Measurements from ENCODE around the gene CCDC60.

Gene CCDC60

GRCh38 chr12:119419381-119419780 is 84.9 kb downstream of the CCDC60 start:
- H3K27me3 ChIP-seq (ENCODE audit: control insufficient read depth, insufficient read depth, low read length), result peaks cover 4% of the 10 kb centered on the region
- no peak overlapping the region for H3K4me3 ChIP-seq (ENCODE audit: low read depth, low read length)

GRCh38 chr12:119423285-119423684 is 88.8 kb downstream of the CCDC60 start:
- H3K9ac ChIP-seq (ENCODE audit: low read depth, low read length), result no peak overlapping the region
- H3K9me3 ChIP-seq (ENCODE audit: control insufficient read depth, insufficient read depth, low read length), result no peaks in the 10 kb centered on the region
- H3K27me3 ChIP-seq (ENCODE audit: control insufficient read depth, insufficient read depth, low read length), result no peaks in the 10 kb centered on the region
- peak overlapping the region; percentile 31 for H3K4me3 ChIP-seq (ENCODE audit: low read depth, low read length)
- H3K36me3 ChIP-seq (ENCODE audit: control insufficient read depth, insufficient read depth, low read length), result no peaks in the 10 kb centered on the region
- peaks cover 3% of the 10 kb centered on the region for H3K4me1 ChIP-seq (ENCODE audit: control insufficient read depth, insufficient read depth, low read length)

More at GRCh38 chr12:119419381-119419780, 84.9 kb downstream of the CCDC60 start:
- Histone ChIP-seq H3K9ac (ENCODE audit: low read depth, low read length) (no peak overlapping the region), H3K36me3 (ENCODE audit: control insufficient read depth, insufficient read depth, low read length) (no peaks in the 10 kb centered on the region), H3K9me3 (ENCODE audit: control insufficient read depth, insufficient read depth, low read length) (no peaks in the 10 kb centered on the region), H3K4me1 (ENCODE audit: control insufficient read depth, insufficient read depth, low read length) (peaks cover 3% of the 10 kb centered on the region)

GRCh38 chr12:119425623-119426022 is 91.1 kb downstream of the CCDC60 start:
- Histone ChIP-seq H3K4me3 (ENCODE audit: low read depth, low read length) (no peak overlapping the region), H3K9me3 (ENCODE audit: control insufficient read depth, insufficient read depth, low read length) (no peaks in the 10 kb centered on the region), H3K4me1 (ENCODE audit: control insufficient read depth, insufficient read depth, low read length) (peaks cover 3% of the 10 kb centered on the region), H3K36me3 (ENCODE audit: control insufficient read depth, insufficient read depth, low read length) (no peaks in the 10 kb centered on the region), H3K9ac (ENCODE audit: low read depth, low read length) (no peak overlapping the region), H3K27me3 (ENCODE audit: control insufficient read depth, insufficient read depth, low read length) (peaks cover 2% of the 10 kb centered on the region)

GRCh38 chr12:119431151-119431550 is 96.6 kb downstream of the CCDC60 start:
- Histone ChIP-seq H3K9me3 (ENCODE audit: control insufficient read depth, insufficient read depth, low read length) (no peaks in the 10 kb centered on the region), H3K9ac (ENCODE audit: low read depth, low read length) (no peak overlapping the region), H3K36me3 (ENCODE audit: control insufficient read depth, insufficient read depth, low read length) (no peaks in the 10 kb centered on the region), H3K4me3 (ENCODE audit: low read depth, low read length) (no peak overlapping the region), H3K27me3 (ENCODE audit: control insufficient read depth, insufficient read depth, low read length) (peaks cover 2% of the 10 kb centered on the region), H3K4me1 (ENCODE audit: control insufficient read depth, insufficient read depth, low read length) (no peaks in the 10 kb centered on the region)

GRCh38 chr12:119432949-119433348 is 98.4 kb downstream of the CCDC60 start:
- Histone ChIP-seq H3K9ac (ENCODE audit: low read depth, low read length) (no peak overlapping the region), H3K9me3 (ENCODE audit: control insufficient read depth, insufficient read depth, low read length) (no peaks in the 10 kb centered on the region), H3K27me3 (ENCODE audit: control insufficient read depth, insufficient read depth, low read length) (peaks cover 2% of the 10 kb centered on the region), H3K4me3 (ENCODE audit: low read depth, low read length) (no peak overlapping the region), H3K36me3 (ENCODE audit: control insufficient read depth, insufficient read depth, low read length) (no peaks in the 10 kb centered on the region), H3K4me1 (ENCODE audit: control insufficient read depth, insufficient read depth, low read length) (no peaks in the 10 kb centered on the region)

GRCh38 chr12:119440803-119441360 is 106.4 kb downstream of the CCDC60 start:
- Histone ChIP-seq H3K9me3 (ENCODE audit: control insufficient read depth, insufficient read depth, low read length) (no peaks in the 10 kb centered on the region), H3K4me3 (ENCODE audit: low read depth, low read length) (no peak overlapping the region), H3K36me3 (ENCODE audit: control insufficient read depth, insufficient read depth, low read length) (no peaks in the 10 kb centered on the region), H3K4me1 (ENCODE audit: control insufficient read depth, insufficient read depth, low read length) (no peaks in the 10 kb centered on the region), H3K9ac (ENCODE audit: low read depth, low read length) (no peak overlapping the region), H3K27me3 (ENCODE audit: control insufficient read depth, insufficient read depth, low read length) (no peaks in the 10 kb centered on the region)

GRCh38 chr12:119444462-119445044 is 110.0 kb downstream of the CCDC60 start:
- H3K27me3 ChIP-seq (ENCODE audit: control insufficient read depth, insufficient read depth, low read length), result no peaks in the 10 kb centered on the region
- H3K9ac ChIP-seq (ENCODE audit: low read depth, low read length), result no peak overlapping the region
- H3K9me3 ChIP-seq (ENCODE audit: control insufficient read depth, insufficient read depth, low read length), result no peaks in the 10 kb centered on the region
- peaks cover 2% of the 10 kb centered on the region for H3K4me1 ChIP-seq (ENCODE audit: control insufficient read depth, insufficient read depth, low read length)
- peak overlapping the region; percentile 9 for H3K4me3 ChIP-seq (ENCODE audit: low read depth, low read length)
- H3K36me3 ChIP-seq (ENCODE audit: control insufficient read depth, insufficient read depth, low read length), result no peaks in the 10 kb centered on the region

GRCh38 chr12:119446459-119446858 is 111.9 kb downstream of the CCDC60 start:
- Histone ChIP-seq H3K36me3 (ENCODE audit: control insufficient read depth, insufficient read depth, low read length) (no peaks in the 10 kb centered on the region), H3K4me3 (ENCODE audit: low read depth, low read length) (no peak overlapping the region), H3K9ac (ENCODE audit: low read depth, low read length) (no peak overlapping the region)

GRCh38 chr12:119447126-119447525 is 112.6 kb downstream of the CCDC60 start:
- no peak overlapping the region for H3K4me3 ChIP-seq (ENCODE audit: low read depth, low read length)
- H3K9ac ChIP-seq (ENCODE audit: low read depth, low read length), result no peak overlapping the region
- no peaks in the 10 kb centered on the region for H3K36me3 ChIP-seq (ENCODE audit: control insufficient read depth, insufficient read depth, low read length)
- peaks cover 2% of the 10 kb centered on the region for H3K4me1 ChIP-seq (ENCODE audit: control insufficient read depth, insufficient read depth, low read length)
- H3K9me3 ChIP-seq (ENCODE audit: control insufficient read depth, insufficient read depth, low read length), result no peaks in the 10 kb centered on the region
- H3K27me3 ChIP-seq (ENCODE audit: control insufficient read depth, insufficient read depth, low read length), result no peaks in the 10 kb centered on the region

More at GRCh38 chr12:119446459-119446858, 111.9 kb downstream of the CCDC60 start:
- H3K9me3 ChIP-seq (ENCODE audit: control insufficient read depth, insufficient read depth, low read length), result no peaks in the 10 kb centered on the region
- peaks cover 2% of the 10 kb centered on the region for H3K4me1 ChIP-seq (ENCODE audit: control insufficient read depth, insufficient read depth, low read length)
- H3K27me3 ChIP-seq (ENCODE audit: control insufficient read depth, insufficient read depth, low read length), result no peaks in the 10 kb centered on the region

GRCh38 chr12:119447618-119448017 is 113.1 kb downstream of the CCDC60 start:
- no peak overlapping the region for H3K9ac ChIP-seq (ENCODE audit: low read depth, low read length)
- H3K27me3 ChIP-seq (ENCODE audit: control insufficient read depth, insufficient read depth, low read length), result no peaks in the 10 kb centered on the region
- no peak overlapping the region for H3K4me3 ChIP-seq (ENCODE audit: low read depth, low read length)
- H3K4me1 ChIP-seq (ENCODE audit: control insufficient read depth, insufficient read depth, low read length), result peaks cover 2% of the 10 kb centered on the region
- H3K36me3 ChIP-seq (ENCODE audit: control insufficient read depth, insufficient read depth, low read length), result no peaks in the 10 kb centered on the region
- H3K9me3 ChIP-seq (ENCODE audit: control insufficient read depth, insufficient read depth, low read length), result no peaks in the 10 kb centered on the region

GRCh38 chr12:119448611-119449131 is 114.1 kb downstream of the CCDC60 start:
- Histone ChIP-seq H3K27me3 (ENCODE audit: control insufficient read depth, insufficient read depth, low read length) (no peaks in the 10 kb centered on the region), H3K9me3 (ENCODE audit: control insufficient read depth, insufficient read depth, low read length) (no peaks in the 10 kb centered on the region), H3K4me1 (ENCODE audit: control insufficient read depth, insufficient read depth, low read length) (peaks cover 2% of the 10 kb centered on the region), H3K4me3 (ENCODE audit: low read depth, low read length) (no peak overlapping the region), H3K9ac (ENCODE audit: low read depth, low read length) (no peak overlapping the region), H3K36me3 (ENCODE audit: control insufficient read depth, insufficient read depth, low read length) (no peaks in the 10 kb centered on the region)

GRCh38 chr12:119450771-119451170 is 116.2 kb downstream of the CCDC60 start:
- H3K27me3 ChIP-seq (ENCODE audit: control insufficient read depth, insufficient read depth, low read length), result no peaks in the 10 kb centered on the region
- no peak overlapping the region for H3K4me3 ChIP-seq (ENCODE audit: low read depth, low read length)
- no peaks in the 10 kb centered on the region for H3K9me3 ChIP-seq (ENCODE audit: control insufficient read depth, insufficient read depth, low read length)
- H3K36me3 ChIP-seq (ENCODE audit: control insufficient read depth, insufficient read depth, low read length), result no peaks in the 10 kb centered on the region
- H3K4me1 ChIP-seq (ENCODE audit: control insufficient read depth, insufficient read depth, low read length), result peaks cover 2% of the 10 kb centered on the region
- H3K9ac ChIP-seq (ENCODE audit: low read depth, low read length), result no peak overlapping the region

Data from iPS-15b (cell line).